HG02678 (cell line): ENCODE data around the gene PHC2.

Experiments
- ATAC-seq: cut with Tn5 transposase; IDR thresholded peaks from one replicate; pipeline ENCODE4 v1.9.1; 2021; ENCODE audit warnings: mild to moderate bottlenecking, moderate library complexity; ENCODE audit not compliant: unreplicated experiment

PHC2 gene

GRCh38 chr1:33430692-33431593 lies at the start of gene PHC2:
TSS of gene PHC2 (minus strand) at chr1:33431095. CDS start at chr1:33375539, 55,556 bp downstream.
- peak; percentile 96 for ATAC-seq

GRCh38 chr1:33477451-33477850 lies 46.6 kb upstream of the PHC2 start:
- ATAC-seq, result no peak

GRCh38 chr1:33473900-33474299 lies 43.0 kb upstream of the PHC2 start:
- ATAC-seq, result no peak

GRCh38 chr1:33472269-33472980 lies 41.5 kb upstream of the PHC2 start, which contains the start of gene ZSCAN20:
TSS of gene ZSCAN20 (plus strand) at chr1:33472645. CDS start at chr1:33479289, 6,644 bp downstream.
- ATAC-seq, result peak; percentile 93

- ATAC-seq, result no peak
Observed at GRCh38 chr1:33471416-33471815, 40.5 kb upstream of the PHC2 start.

- no peak for ATAC-seq
Observed at GRCh38 chr1:33470495-33471012, 39.7 kb upstream of the PHC2 start.

- no peak for ATAC-seq
Observed at GRCh38 chr1:33469691-33470090, 38.8 kb upstream of the PHC2 start.

- ATAC-seq, result no peak
Observed at GRCh38 chr1:33468967-33469366, 38.1 kb upstream of the PHC2 start.

GRCh38 chr1:33468531-33468930 lies 37.6 kb upstream of the PHC2 start:
- ATAC-seq, result no peak

GRCh38 chr1:33468011-33468410 lies 37.1 kb upstream of the PHC2 start:
- ATAC-seq, result no peak

- ATAC-seq, result no peak
Observed at GRCh38 chr1:33466159-33466558, 35.3 kb upstream of the PHC2 start.

GRCh38 chr1:33465316-33465715 lies 34.4 kb upstream of the PHC2 start:
- ATAC-seq, result no peak

- no peak for ATAC-seq
Observed at GRCh38 chr1:33464552-33464951, 33.7 kb upstream of the PHC2 start.

GRCh38 chr1:33462405-33463164 lies 31.7 kb upstream of the PHC2 start:
- no peak for ATAC-seq

- ATAC-seq, result peak; percentile 78
Observed at GRCh38 chr1:33460947-33461629, 30.2 kb upstream of the PHC2 start.

- no peak for ATAC-seq
Observed at GRCh38 chr1:33460144-33460543, 29.2 kb upstream of the PHC2 start.

- ATAC-seq, result no peak
Observed at GRCh38 chr1:33459691-33460090, 28.8 kb upstream of the PHC2 start.

GRCh38 chr1:33456502-33456886 lies 25.6 kb upstream of the PHC2 start:
- ATAC-seq, result no peak

- ATAC-seq, result no peak
Observed at GRCh38 chr1:33455539-33456501, 24.9 kb upstream of the PHC2 start.
